Measurements from ENCODE around the gene MAN2A1. TPM values are rescaled to one million over a fixed set of nuclear protein-coding genes. Genes with fewer than 3 reads are reported as not detected.

Gene MAN2A1
- total RNA-seq, 1 donor from 2014 or later: 25.5 TPM

DNA sequence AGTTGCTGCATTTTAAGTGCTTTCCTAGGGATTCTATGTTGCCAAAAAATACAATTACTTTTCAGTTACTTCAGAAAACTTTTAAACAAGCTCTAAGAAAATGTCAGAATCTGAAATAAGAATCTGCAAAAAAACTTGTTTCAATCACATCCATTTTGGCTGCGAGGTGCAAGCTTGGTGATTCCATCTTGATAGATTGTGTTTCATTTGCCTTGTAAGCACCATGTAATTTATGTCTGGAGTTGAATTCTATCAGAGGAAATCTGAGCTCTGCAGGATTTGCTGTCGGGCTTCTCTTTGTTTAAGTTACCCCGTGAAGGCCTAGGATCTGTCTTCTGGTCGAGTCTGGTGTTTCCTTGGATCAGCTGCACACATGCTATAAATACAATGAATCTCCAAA lies 40.4 kb upstream of the MAN2A1 start:
- Mint-ChIP-seq H3K27ac (ENCODE audit: unreplicated experiment) (no peak overlapping the region), H3K4me1 (peaks cover 31% of the 10 kb centered on the region), H3K9me3 (peaks cover 2% of the 10 kb centered on the region), H3K27me3 (ENCODE audit: low read depth) (no peaks in the 10 kb centered on the region), H3K36me3 (ENCODE audit: low read depth) (no peaks in the 10 kb centered on the region), H3K4me3 (no peak overlapping the region)
- DNase-seq (ENCODE audit: low read depth, low spot score): no peak
- TF ChIP-seq, protein P1, sequence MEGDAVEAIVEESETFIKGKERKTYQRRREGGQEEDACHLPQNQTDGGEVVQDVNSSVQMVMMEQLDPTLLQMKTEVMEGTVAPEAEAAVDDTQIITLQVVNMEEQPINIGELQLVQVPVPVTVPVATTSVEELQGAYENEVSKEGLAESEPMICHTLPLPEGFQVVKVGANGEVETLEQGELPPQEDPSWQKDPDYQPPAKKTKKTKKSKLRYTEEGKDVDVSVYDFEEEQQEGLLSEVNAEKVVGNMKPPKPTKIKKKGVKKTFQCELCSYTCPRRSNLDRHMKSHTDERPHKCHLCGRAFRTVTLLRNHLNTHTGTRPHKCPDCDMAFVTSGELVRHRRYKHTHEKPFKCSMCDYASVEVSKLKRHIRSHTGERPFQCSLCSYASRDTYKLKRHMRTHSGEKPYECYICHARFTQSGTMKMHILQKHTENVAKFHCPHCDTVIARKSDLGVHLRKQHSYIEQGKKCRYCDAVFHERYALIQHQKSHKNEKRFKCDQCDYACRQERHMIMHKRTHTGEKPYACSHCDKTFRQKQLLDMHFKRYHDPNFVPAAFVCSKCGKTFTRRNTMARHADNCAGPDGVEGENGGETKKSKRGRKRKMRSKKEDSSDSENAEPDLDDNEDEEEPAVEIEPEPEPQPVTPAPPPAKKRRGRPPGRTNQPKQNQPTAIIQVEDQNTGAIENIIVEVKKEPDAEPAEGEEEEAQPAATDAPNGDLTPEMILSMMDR (conservative IDR thresholded peaks at IDR 0.05): no peak

DNA sequence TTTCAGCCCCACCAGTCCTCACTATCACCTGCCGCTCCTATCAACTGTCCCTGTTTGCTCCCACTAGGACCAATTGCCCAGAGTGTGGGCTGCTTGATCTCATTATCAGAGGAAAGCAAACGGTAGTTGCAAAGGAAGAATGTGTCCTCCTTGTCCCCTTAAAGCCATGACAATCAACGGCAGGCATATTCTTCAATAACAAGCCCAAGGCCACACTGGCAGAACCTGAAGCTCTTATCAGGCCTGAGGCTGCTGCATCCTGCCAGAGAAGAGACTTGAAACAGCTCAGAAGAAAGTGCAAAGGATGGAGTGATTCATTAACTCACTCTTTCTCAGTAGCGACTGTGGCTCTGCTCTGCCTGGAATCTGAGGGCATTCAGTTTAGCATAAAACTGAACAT lies 39.2 kb upstream of the MAN2A1 start:
- H3K4me1 Mint-ChIP-seq: peaks cover 20% of the 10 kb centered on the region
- TF ChIP-seq, protein P1 (conservative IDR thresholded peaks at IDR 0.05): no peak
- no peak overlapping the region for H3K27ac Mint-ChIP-seq (ENCODE audit: unreplicated experiment)
- no peaks in the 10 kb centered on the region for H3K9me3 Mint-ChIP-seq
- H3K27me3 Mint-ChIP-seq (ENCODE audit: low read depth): no peaks in the 10 kb centered on the region
- H3K36me3 Mint-ChIP-seq (ENCODE audit: low read depth): no peaks in the 10 kb centered on the region
- DNase-seq (ENCODE audit: low read depth, low spot score): no peak
- H3K4me3 Mint-ChIP-seq: no peak overlapping the region

DNA sequence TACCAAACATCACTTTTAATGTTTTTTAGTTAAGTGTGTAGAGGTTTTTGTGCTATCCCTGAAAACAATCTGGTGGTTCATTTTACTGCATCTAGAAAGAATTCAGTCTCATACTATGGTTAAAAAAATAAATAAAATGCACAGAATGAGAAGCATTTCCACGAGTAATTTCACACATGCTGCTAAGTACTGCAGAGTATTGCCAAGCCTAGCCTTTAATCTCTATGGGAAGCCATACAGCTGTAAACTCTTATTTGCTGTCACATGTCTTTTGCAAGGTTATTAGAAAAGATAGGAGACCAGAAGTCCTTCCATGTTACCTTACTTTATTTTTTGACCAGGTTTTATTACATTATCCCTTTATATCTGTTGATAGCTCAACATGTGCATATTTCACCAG lies 37.6 kb upstream of the MAN2A1 start:
- Mint-ChIP-seq H3K27me3 (ENCODE audit: low read depth) (no peaks in the 10 kb centered on the region), H3K4me3 (no peak overlapping the region), H3K9me3 (no peaks in the 10 kb centered on the region), H3K27ac (ENCODE audit: unreplicated experiment) (no peak overlapping the region), H3K4me1 (peaks cover 7% of the 10 kb centered on the region), H3K36me3 (ENCODE audit: low read depth) (no peaks in the 10 kb centered on the region)
- TF ChIP-seq, protein P1 (conservative IDR thresholded peaks at IDR 0.05): no peak
- no peak for DNase-seq (ENCODE audit: low read depth, low spot score)

DNA sequence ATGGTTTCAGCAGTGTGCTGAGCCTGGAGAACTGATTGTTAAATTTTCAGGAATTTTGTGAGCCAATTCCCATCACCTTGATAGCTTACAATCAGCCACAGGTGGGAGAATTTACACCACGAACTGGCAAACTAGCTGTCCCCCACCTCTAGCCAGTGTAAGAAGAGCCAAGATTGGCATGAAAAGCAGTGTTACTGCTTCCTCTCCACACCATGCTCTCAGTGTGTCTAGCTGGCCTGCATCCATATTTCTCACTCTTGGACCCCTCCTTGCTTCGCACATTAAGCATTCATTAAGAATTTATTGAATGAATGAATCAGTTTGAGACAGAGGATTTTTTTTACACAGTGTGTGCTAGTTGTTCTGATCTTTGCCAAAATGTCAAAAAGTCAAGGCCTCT lies 36.7 kb upstream of the MAN2A1 start:
- no peak overlapping the region for H3K4me3 Mint-ChIP-seq
- H3K4me1 Mint-ChIP-seq: peaks cover 7% of the 10 kb centered on the region
- no peaks in the 10 kb centered on the region for H3K27me3 Mint-ChIP-seq (ENCODE audit: low read depth)
- no peak overlapping the region for H3K27ac Mint-ChIP-seq (ENCODE audit: unreplicated experiment)
- no peak for DNase-seq (ENCODE audit: low read depth, low spot score)
- TF ChIP-seq, protein P1 (conservative IDR thresholded peaks at IDR 0.05): no peak
- no peaks in the 10 kb centered on the region for H3K36me3 Mint-ChIP-seq (ENCODE audit: low read depth)
- H3K9me3 Mint-ChIP-seq: no peaks in the 10 kb centered on the region

DNA sequence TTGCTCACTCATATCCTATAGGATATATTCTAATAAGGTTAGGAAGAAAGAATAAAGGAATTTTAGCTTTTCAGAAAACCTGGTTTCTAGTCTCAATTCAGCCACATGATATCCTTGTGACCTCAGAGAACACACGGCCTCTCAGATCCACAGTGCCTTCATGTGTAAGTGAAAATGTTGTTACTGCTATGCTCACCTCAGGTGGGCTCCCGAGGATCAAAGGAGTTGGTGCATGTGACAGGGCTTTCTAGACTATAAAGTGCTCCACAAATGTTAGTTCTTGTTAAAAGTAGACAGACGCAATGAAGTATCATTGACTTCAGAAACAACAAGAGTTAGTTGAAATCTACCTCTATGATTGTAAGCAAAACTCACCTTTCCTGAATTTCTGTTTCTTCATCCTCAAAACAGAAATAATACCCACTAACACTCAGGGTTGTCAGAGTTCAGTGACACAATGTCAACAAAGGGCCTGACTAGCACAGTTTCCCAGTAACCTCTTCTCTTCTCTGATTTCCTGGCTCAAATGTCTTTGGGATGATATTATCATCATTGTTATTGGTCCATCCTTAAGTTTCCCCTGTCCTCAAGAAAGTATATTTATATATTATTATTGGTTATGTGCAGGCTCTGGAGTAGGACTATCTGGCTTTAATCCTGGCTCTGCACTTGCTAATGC lies 36.0 kb upstream of the MAN2A1 start:
- Mint-ChIP-seq H3K4me1 (peaks cover 7% of the 10 kb centered on the region), H3K27me3 (ENCODE audit: low read depth) (no peaks in the 10 kb centered on the region), H3K9me3 (no peaks in the 10 kb centered on the region), H3K27ac (ENCODE audit: unreplicated experiment) (no peak overlapping the region), H3K36me3 (ENCODE audit: low read depth) (no peaks in the 10 kb centered on the region), H3K4me3 (no peak overlapping the region)
- no peak for DNase-seq (ENCODE audit: low read depth, low spot score)
- TF ChIP-seq, protein P1 (conservative IDR thresholded peaks at IDR 0.05): no peak
